Measurements from ENCODE around the gene PRKN.

GRCh38 chr6:162156146-162156545 is 571.4 kb downstream of the PRKN start:
- no peak for TF ChIP-seq POLR2A (IDR thresholded peaks at IDR 0.05)
- TF ChIP-seq CTCF (IDR thresholded peaks at IDR 0.05): no peak
